Stimulated activated CD4-positive, alpha-beta T cell treated with anti-CD3 and anti-CD28 coated beads, Interleukin-2, amount 100 ng/mL, for 4 hours (primary cell): ENCODE measurements around the gene HDGFL1.

Experiments used
- DNase-seq: peaks from one replicate; pipeline ENCODE4 v3.0.0-alpha.2; 2020; ENCODE audit warnings: low read depth

HDGFL1 gene

GRCh38 chr6:22590423-22590822 is 21.1 kb downstream of the HDGFL1 start:
- no peak for DNase-seq

GRCh38 chr6:22593895-22594294 is 24.5 kb downstream of the HDGFL1 start:
- no peak for DNase-seq

- DNase-seq: no peak
Observed at GRCh38 chr6:22596011-22596410, 26.6 kb downstream of the HDGFL1 start.

- no peak for DNase-seq
Observed at GRCh38 chr6:22598339-22598738, 29.0 kb downstream of the HDGFL1 start.

GRCh38 chr6:22600059-22600458 is 30.7 kb downstream of the HDGFL1 start:
- no peak for DNase-seq

- no peak for DNase-seq
Observed at GRCh38 chr6:22601984-22602383, 32.6 kb downstream of the HDGFL1 start.

- no peak for DNase-seq
Observed at GRCh38 chr6:22605736-22606135, 36.4 kb downstream of the HDGFL1 start.

GRCh38 chr6:22610127-22610526 is 40.8 kb downstream of the HDGFL1 start:
- no peak for DNase-seq

- DNase-seq: no peak
Observed at GRCh38 chr6:22612236-22612635, 42.9 kb downstream of the HDGFL1 start.

- no peak for DNase-seq
Observed at GRCh38 chr6:22613051-22613450, 43.7 kb downstream of the HDGFL1 start.

GRCh38 chr6:22613695-22614094 is 44.3 kb downstream of the HDGFL1 start:
- DNase-seq: no peak

GRCh38 chr6:22614547-22614946 is 45.2 kb downstream of the HDGFL1 start:
- DNase-seq: no peak

GRCh38 chr6:22621028-22621427 is 51.7 kb downstream of the HDGFL1 start:
- DNase-seq: no peak
